ENCODE measurements around the gene CLSTN1. TPM values are rescaled to one million over a fixed set of nuclear protein-coding genes. Genes with fewer than 3 reads are reported as not detected.

The CLSTN1 gene
- total RNA-seq, 1 donor from 2014 or later, result 54.9 TPM

DNA sequence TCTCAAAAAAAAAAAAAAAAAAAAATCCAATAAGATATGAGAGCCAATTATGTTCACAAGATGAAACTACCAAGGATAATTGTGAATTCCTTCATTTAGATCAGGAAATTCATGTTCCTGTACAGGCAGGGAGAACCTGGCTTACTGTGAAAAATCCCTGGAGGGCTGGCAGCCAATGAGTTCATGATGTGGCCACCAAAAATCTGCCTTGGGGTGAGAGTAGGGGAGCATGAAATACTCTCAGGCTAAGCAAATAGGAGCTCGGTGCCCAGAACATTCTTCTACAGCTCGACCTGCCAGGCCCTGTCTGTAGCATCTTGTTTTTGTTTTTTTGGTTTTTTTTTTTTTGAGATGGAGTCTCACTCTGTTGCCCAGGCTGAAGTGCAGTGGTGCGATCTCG, 122.1 kb downstream of the CLSTN1 start:
- ATAC-seq (no peak), DNase-seq (no peak)

DNA sequence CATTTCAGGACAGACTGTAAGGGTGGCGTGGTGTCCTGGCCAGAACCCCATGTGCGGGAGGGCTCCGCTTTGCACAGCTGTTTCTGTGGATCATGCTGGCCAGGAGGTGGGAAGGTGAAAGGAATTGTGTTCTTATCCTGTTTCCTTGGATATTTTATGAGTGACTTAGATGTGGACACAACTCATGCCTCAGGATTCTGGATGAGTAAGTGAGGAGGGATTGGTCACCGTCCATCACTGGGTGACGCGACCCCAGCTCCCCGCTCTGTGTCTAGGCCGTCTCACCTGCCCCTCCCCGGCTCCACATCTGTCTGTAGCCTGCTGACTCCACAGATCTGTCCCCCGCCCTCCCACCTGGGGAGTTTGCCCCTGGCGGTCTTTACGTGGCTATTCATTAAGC, 123.4 kb downstream of the CLSTN1 start:
- ATAC-seq (no peak), DNase-seq (peak; percentile 6)
- intact Hi-C loops (cut with micrococcal nuclease), result no loop called here

More for the DNA sequence above, 122.1 kb downstream of the CLSTN1 start:
- intact Hi-C loops (cut with micrococcal nuclease), result no loop called here

- DNase-seq (no peak), ATAC-seq (no peak)
- intact Hi-C loops (cut with micrococcal nuclease), result no loop called here
Measured at GRCh38 chr1:9699361-9699760, 124.4 kb downstream of the CLSTN1 start.

DNA sequence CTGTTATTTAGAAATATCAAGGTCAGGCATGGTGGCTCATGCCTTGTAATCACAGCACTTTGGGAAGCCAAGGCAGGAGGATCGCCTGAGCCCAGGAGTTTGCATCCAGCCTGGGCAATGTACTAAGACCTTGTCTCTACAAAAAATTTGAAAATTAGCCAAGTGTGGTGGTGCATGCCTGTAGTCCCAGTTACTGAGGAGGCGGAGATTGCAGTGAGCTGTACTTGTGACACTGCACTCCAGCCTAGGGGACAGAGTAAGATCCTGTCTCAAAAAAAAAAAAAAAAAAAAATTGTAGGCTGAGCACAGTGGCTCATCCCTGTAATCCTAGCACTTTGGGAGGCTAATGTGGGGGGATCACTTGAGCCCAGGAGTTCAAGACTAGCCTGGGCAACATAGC, 127.0 kb downstream of the CLSTN1 start:
- DNase-seq (peak; percentile 1), ATAC-seq (no peak)
- intact Hi-C loops (cut with micrococcal nuclease), result no loop called here

DNA sequence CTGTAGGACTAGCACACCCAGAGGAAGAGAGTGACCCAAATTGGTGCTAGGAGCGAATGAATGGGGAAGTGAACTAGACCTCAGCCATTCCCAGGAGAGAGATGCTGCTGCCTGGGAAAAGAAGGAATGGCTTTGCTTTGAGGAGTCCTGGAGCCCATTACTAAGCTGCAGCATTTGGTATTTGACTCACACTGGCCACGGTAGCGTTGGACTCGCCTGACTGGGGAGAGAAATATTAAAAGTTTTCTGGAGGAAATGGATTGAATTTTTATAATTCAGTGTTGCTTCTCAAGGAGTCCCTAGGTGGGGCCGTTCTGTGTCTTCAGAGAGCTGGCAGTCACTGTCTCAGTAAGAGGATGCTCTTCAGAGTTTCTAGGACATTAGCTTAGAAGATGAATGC, 132.1 kb downstream of the CLSTN1 start:
- ATAC-seq, result no peak
- no peak for DNase-seq
- intact Hi-C loops (cut with micrococcal nuclease), result no loop called here

DNA sequence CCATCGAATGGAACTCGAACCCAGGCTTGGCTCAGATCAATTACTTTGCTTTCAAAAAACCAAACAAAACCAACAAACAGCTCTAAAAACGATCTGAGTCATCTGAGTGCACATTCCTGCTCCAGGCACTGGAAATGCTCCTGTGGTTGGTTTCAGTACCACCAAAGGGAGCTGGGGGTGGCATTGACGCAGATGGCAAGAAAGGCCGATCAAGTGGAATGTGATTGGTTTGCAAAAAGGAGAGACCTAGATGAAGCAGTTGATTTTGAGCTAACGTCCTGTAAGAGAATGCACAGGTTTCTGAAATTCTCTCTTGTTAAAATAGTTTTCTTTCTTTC, 132.7 kb downstream of the CLSTN1 start:
- ATAC-seq, result no peak
- intact Hi-C loops (cut with micrococcal nuclease), result no loop called here

DNA sequence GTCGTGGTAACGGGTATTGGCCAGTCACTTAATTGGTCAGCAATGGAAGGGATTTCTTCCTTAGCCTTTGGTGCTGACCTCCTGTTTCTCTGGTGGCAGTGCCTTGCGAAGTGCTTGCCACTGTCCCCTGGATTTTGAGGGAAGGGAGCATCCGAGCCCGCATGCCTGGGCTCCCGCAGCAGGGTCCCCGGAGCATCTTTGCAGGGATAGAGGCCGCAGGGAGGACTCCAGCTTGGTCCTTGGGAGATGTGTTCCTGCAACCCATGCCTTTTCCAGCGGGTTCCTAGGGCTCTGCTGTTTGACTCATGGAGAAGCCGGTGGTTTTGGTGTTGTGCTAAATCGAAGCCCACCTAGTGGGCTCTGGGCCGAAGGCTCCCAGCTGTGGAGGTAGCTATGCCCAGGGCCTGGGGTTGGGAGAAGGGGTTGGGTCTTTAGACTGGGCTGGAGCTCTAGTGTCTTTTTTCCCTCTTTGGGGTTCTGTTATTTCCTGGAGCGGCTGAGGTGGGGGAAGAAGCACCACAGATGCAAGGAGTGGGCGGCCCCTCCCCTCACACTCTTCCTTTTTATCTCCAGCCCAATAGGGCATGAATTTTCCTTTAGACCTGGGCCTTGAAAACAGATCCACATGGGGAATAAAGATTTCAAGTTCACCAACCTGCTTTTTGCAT, 133.2 kb downstream of the CLSTN1 start:
- intact Hi-C loops (cut with micrococcal nuclease), result no loop called here
- ATAC-seq (no peak), DNase-seq (no peak)

More for the DNA sequence above, 132.7 kb downstream of the CLSTN1 start:
- no peak for DNase-seq

DNA sequence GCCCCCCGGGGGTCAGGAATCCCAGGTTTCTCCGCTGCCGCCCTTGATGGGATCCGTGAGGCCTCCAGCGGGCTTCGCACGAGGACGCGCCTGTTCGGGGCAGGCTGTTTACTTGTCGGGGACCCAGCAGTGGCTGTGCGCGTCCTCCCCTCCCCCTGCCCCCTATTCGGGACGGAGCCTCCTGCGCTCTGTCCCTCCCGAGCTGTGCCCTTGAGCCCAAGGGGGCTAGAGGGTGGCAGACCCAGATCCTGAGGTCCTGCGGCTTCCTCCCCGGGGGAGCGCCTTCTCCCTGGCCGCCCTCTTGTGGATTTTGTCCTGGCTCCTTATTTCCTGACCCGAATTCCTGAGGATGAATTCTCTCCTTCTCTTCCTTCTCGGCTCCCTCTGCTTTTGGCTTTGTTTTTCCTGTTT, 133.8 kb downstream of the CLSTN1 start:
- intact Hi-C loops (cut with micrococcal nuclease), result no loop called here
- ATAC-seq (peak; percentile 37), DNase-seq (peak; percentile 46)

GRCh38 chr1:9689011-9689706, 134.6 kb downstream of the CLSTN1 start:
- intact Hi-C loops (cut with micrococcal nuclease), result no loop called here
- ATAC-seq, result peak; percentile 93

GRCh38 chr1:9688599-9688998, 135.2 kb downstream of the CLSTN1 start:
- intact Hi-C loops (cut with micrococcal nuclease), result no loop called here
- ATAC-seq (no peak), DNase-seq (no peak)

More at GRCh38 chr1:9689011-9689706, 134.6 kb downstream of the CLSTN1 start:
- peak; percentile 93 for DNase-seq

GRCh38 chr1:9687874-9688582, 135.7 kb downstream of the CLSTN1 start:
- DNase-seq, result peak; percentile 44
- intact Hi-C loops (cut with micrococcal nuclease), result no loop called here
- peak; percentile 29 for ATAC-seq

DNA sequence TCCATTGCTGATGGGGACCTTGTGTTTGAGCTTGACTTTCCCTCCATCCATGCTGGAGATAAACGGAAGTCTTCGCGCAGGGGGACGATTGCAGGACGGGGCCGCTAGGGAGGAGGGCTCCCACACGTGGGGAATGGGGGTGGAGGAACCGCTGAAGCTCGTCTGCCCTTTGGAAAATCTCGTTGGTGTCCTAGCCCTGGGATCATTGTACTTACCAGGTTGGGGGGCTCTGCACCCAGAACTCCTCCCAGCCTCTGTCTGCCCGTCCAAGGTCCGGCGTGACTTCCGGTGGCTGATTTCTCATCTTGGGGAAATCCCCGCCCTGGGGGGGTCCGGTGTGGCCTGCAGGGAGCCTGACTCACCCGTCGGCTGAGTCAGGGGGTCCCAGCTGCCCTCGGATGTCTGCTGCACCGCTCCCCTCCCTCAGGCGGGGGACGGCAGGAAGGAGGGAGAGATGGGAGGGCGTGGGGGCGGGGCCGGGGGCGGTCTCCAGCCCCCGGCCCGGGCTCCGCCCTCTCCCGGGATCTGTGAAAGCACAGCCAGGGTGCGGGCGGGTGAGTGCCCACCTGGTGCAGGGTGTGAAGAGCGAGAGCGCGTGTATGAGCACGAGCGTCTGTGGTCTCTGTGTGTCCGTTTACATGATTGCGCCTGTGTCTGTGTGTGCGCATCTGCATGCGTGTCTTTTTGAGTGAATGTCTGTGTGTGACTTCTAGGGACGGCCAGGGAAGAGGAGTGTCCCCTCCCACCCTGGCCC, 136.5 kb downstream of the CLSTN1 start:
- intact Hi-C loops (cut with micrococcal nuclease), result no loop called here
- DNase-seq, result peak; percentile 65
- peak; percentile 53 for ATAC-seq

GRCh38 chr1:9684801-9685200, 139.0 kb downstream of the CLSTN1 start:
- no peak for DNase-seq
- intact Hi-C loops (cut with micrococcal nuclease), result no loop called here
- no peak for ATAC-seq

- intact Hi-C loops (cut with micrococcal nuclease), result no loop called here
- DNase-seq, result no peak
Measured at GRCh38 chr1:9680828-9681227, 142.9 kb downstream of the CLSTN1 start.

GRCh38 chr1:9680091-9680490, 143.7 kb downstream of the CLSTN1 start:
- no peak for ATAC-seq
- intact Hi-C loops (cut with micrococcal nuclease), result no loop called here
- no peak for DNase-seq

More at GRCh38 chr1:9680828-9681227, 142.9 kb downstream of the CLSTN1 start:
- ATAC-seq, result no peak

Other genes with a start within 250 kb of the CLSTN1 start
- 20.8 TPM for gene TMEM201, start 235.1 kb downstream of the CLSTN1 start, total RNA-seq
- gene PIK3CD, start 172.2 kb downstream of the CLSTN1 start, total RNA-seq, result 3.4 TPM
- 45.9 TPM for gene CTNNBIP1, start 86.3 kb upstream of the CLSTN1 start, total RNA-seq
- 38.5 TPM for gene LZIC, start 119.4 kb upstream of the CLSTN1 start, total RNA-seq
- 20.8 TPM for gene NMNAT1, start 119.5 kb upstream of the CLSTN1 start, total RNA-seq
- gene RBP7, start 173.3 kb upstream of the CLSTN1 start, total RNA-seq, result 31.9 TPM
- gene UBE4B, start 209.0 kb upstream of the CLSTN1 start, total RNA-seq, result 78.4 TPM

Measured in left ventricle myocardium superior (tissue), 1 donor.